NCI-H82 treated with DMSO at 0.1 percent for 48 hours (cell line): ENCODE measurements around the gene NEDD4.
A peak's percentile ranks its signal among the peaks of the same experiment; 100 is the strongest.
"Not testable (repeated sequence)": the region's sequence is repeated elsewhere in the genome, so short reads cannot be mapped to it uniquely, and the experiment has no call there.

ENCODE experiments used
- DNase-seq: peaks from one replicate; lab custom pipeline; 2025; ENCODE audit not compliant: unreplicated experiment; lab: John Stamatoyannopoulos, UW

Gene NEDD4

DNA sequence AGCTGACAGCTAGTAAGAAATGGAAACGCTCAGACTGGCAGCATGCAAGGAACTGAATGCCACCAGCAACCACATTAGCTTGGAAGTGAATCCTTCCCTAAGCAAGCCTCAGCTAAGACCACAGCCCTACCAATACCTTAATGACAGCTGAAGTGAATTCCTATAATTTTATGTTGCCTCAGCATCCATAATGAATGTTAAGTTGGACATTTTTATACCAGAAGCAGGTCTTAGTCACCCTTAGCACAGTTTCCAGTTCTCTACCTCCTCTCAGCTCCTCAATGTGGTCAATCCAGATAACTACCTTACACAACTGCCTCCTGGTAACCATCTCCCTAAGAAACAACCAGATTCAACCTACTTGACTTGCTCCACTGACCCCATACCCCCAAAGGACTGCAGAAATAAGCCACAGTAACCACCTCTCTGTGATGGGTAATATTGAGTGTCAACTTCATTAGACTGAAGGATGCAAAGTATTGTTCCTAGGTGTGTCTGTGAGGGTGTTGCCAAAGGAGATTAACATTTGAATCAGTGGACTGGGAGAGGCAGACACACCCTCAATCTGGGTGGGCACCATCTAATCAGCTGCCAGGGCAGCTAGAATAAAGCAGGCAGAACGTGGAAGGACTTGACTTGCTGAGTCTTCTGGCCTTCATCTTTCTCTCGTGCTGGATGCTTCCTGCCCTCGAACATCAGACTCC lies 33.5 kb downstream of the NEDD4 start:
- DNase-seq = no peak

GRCh38 chr15:55958349-55958748 lies 35.1 kb downstream of the NEDD4 start:
- DNase-seq = no peak

GRCh38 chr15:55954862-55955605 lies 38.4 kb downstream of the NEDD4 start:
- DNase-seq = no peak

- not testable (repeated sequence) for DNase-seq
Measured at GRCh38 chr15:55952501-55953274, 40.7 kb downstream of the NEDD4 start.

- DNase-seq = not testable (repeated sequence)
Measured at GRCh38 chr15:55944606-55945005, 48.8 kb downstream of the NEDD4 start.

GRCh38 chr15:55942332-55942731 lies 51.1 kb downstream of the NEDD4 start:
- no peak for DNase-seq

- no peak for DNase-seq
Measured at GRCh38 chr15:55937040-55937439, 56.4 kb downstream of the NEDD4 start.

DNA sequence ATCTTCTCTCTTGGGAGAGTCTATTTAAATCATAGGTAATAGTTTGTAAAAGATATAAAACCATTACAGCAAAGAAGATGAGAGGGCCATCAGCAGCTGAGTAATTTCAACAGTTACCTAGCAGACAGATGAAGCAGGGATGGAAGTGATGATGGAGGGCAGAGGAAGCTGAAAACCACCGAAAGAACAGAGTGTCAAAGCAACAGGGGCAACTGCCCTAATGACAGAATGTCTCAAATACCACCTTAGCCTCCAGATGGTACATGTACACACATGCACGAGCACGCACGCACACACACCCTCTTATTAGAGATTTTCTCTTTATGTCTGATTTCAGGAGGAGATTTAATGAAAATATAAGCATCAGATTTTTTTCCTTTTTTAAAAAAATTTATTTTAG lies 64.5 kb downstream of the NEDD4 start:
- no peak for DNase-seq

GRCh38 chr15:55921744-55922143 lies 71.7 kb downstream of the NEDD4 start:
- DNase-seq = no peak

DNA sequence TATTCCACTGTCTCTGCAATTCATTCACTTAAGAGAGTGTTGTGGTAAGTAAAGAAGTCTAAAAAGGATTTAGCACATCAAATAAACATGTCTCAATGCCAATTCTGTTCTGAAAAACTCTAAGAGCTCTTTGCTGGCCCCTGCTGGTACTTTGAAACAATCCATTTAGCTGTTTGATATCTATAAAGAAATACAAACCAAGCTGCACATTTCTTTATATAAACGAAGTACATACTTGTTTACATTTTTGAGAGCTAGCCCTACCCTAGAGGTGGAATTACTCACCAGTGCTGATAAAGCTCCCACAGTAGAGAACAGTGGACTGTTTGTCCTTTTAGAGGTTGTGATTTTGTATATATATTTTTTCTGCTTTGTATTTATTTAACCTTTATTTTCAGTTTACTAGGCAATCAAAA lies 75.5 kb downstream of the NEDD4 start:
- peak; percentile 26 for DNase-seq

DNA sequence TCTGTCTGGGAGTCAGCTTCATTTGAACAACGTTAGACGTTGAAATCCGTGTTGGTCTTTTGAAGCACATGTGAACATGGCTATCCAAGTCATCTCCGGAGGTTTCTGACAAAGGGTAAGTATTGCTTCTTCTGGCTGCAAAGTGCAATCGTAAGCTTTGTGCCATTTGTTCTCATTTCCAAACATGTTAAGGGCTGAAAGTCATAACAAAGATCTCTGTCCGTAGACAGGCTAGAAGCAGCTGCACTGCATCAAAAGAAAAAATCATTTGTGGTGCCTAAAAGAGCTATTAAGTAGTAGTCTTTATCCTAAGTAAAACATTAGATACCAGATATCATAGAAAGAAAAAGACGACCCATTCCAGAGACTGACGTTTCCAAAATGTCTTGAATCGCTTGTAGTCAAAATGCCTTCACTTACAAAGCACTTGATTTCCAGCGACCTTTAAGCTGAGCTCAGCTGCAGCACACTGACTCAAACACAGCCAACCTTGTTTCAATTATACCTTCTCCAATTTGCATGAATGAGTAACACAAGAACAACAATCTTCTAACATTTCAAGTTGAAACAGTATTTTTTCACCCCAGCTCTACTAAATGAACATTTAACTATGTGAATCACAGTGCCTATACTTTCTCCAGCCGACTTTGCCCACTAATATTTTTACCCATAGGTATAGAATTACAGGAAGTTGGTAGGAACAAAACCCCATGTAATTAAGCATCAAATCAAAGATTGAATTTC lies 76.6 kb downstream of the NEDD4 start:
- DNase-seq = no peak

- DNase-seq = no peak
Measured at GRCh38 chr15:55915876-55916567, 77.4 kb downstream of the NEDD4 start.

GRCh38 chr15:55915221-55915620 lies 78.2 kb downstream of the NEDD4 start:
- no peak for DNase-seq

DNA sequence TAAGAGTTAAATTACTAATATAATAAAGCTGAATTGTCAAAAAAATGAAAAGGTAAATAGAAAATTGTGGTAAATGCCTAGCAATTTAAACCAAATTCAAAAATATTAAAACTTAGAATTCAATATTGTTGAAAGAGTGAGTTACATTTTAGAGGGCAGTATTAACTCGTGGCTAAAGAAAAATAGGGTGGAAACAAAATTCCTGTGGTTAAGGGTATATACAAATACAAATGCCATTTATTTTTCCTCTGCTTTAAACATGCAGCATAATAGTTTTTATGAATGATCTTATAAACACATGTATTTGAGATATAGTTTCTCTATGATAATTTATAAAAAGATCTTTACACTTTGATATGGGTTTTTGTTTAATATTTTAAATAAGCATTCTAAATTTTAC lies 79.0 kb downstream of the NEDD4 start:
- DNase-seq = no peak

DNA sequence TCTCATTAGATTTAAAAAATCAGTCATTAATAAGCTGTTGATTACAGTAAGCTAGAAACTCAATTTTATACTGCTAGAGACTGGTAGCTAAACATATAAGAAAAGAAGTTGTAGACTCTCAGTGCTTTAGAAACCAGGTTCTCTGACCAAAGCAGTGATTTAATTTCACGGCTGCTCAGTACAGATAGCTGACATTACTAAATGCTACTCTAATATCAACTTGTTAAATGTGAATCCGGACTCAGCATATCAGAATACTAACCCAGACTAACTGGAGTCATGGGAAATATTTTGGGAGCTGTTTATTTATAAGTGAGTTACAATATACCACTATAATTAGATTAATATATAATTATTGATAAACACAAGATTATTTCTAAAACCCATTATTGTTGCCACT lies 80.4 kb downstream of the NEDD4 start:
- no peak for DNase-seq

- no peak for DNase-seq
Measured at GRCh38 chr15:55909036-55909811, 84.2 kb downstream of the NEDD4 start.

DNA sequence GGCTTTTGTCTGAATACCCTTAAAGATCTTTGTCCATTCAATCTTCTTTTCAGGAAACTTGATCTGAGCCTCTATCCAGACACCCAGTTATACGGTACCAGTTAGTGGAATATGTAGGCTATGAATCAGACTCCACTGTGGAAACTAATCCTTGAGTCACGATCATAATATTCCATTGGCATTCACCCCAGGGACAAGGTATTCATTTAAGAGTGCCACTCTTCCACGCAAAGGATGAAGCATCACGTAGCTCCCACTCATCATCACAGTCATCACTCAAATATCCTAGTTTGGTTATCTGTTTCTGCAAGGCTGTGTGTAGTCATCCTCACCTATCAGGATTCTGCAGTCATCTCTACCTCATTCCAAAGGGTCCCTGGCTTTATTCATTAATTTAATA lies 85.6 kb downstream of the NEDD4 start:
- DNase-seq = no peak

- no peak for DNase-seq
Measured at GRCh38 chr15:55902981-55903380, 90.4 kb downstream of the NEDD4 start.

DNA sequence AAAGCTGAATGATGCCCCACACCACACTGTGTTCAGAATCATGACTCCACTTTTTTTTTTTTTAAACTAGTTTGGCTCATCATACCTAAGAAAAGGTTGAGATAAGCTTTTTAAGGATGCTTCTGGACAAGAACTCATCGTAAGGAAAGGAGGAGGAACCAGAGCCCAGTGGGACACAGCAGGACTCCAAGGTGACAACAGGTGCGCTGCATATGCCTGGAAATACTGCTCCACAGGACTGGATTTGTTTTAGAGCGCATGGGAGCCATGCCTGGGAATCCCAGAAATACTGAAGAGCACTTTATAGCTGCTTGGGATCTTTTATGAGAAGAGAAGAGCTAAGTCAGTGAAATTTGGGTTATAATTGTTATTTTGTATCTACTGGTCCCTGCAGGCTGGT lies 93.4 kb downstream of the NEDD4 start:
- DNase-seq = no peak

DNA sequence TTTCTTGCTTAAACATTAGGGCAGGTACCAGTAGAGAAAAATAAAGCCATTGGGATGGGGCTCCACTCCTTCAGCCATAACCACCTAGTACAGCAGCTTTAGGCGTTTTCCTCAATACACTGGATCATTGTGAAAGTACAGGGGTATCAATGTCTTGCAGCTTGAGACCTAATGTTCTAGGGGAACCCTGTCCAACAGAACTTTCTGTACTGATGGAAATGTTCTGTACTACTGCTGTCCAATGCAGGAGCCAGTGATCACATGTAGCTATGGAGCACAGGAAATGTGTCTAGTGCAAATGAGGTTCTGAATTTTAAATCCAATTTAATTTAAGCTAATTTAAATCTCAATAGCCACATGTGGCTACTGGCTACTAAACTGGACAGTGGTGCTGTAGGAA lies 93.9 kb downstream of the NEDD4 start:
- no peak for DNase-seq
